ENCODE results near the gene SUCLG1.
A peak's percentile ranks its signal among the peaks of the same experiment; 100 is the strongest.

The SUCLG1 gene

GRCh38 chr2:84461310-84461709 is 2.2 kb upstream of the SUCLG1 start:
- DNase-seq (ENCODE audit: low read depth in 3 of 3) = no peak

- no peak for DNase-seq (ENCODE audit: low read depth in 3 of 3)
Observed at GRCh38 chr2:84460670-84461069, 1.6 kb upstream of the SUCLG1 start.

- DNase-seq (ENCODE audit: low read depth in 3 of 3) = no peak
Observed at GRCh38 chr2:84459944-84460429, 907 bp upstream of the SUCLG1 start.

GRCh38 chr2:84458551-84459017 is 496 bp downstream of the SUCLG1 start:
- DNase-seq (ENCODE audit: low read depth in 3 of 3) = peak in 1 of 3 experiments; percentile 11

GRCh38 chr2:84457686-84458085 is 1.4 kb downstream of the SUCLG1 start:
- DNase-seq (ENCODE audit: low read depth in 3 of 3) = no peak

GRCh38 chr2:84456156-84456555 is 2.9 kb downstream of the SUCLG1 start:
- no peak for DNase-seq (ENCODE audit: low read depth in 3 of 3)

GRCh38 chr2:84454581-84454980 is 4.5 kb downstream of the SUCLG1 start:
- no peak for DNase-seq (ENCODE audit: low read depth in 3 of 3)

GRCh38 chr2:84452624-84453023 is 6.5 kb downstream of the SUCLG1 start:
- no peak for DNase-seq (ENCODE audit: low read depth in 3 of 3)

- DNase-seq (ENCODE audit: low read depth in 3 of 3) = no peak
Observed at GRCh38 chr2:84451579-84451978, 7.5 kb downstream of the SUCLG1 start.

GRCh38 chr2:84450288-84451227 is 8.5 kb downstream of the SUCLG1 start:
- DNase-seq (ENCODE audit: low read depth in 3 of 3) = no peak

- DNase-seq (ENCODE audit: low read depth in 3 of 3) = no peak
Observed at GRCh38 chr2:84449711-84450110, 9.4 kb downstream of the SUCLG1 start.

GRCh38 chr2:84449055-84449454 is 10.0 kb downstream of the SUCLG1 start:
- DNase-seq (ENCODE audit: low read depth in 3 of 3) = no peak

GRCh38 chr2:84443477-84443876 is 15.6 kb downstream of the SUCLG1 start:
- no peak for DNase-seq (ENCODE audit: low read depth in 3 of 3)

GRCh38 chr2:84442888-84443287 is 16.2 kb downstream of the SUCLG1 start:
- DNase-seq (ENCODE audit: low read depth in 3 of 3) = no peak

GRCh38 chr2:84441505-84441904 is 17.6 kb downstream of the SUCLG1 start:
- DNase-seq (ENCODE audit: low read depth in 3 of 3) = no peak

GRCh38 chr2:84441036-84441435 is 18.0 kb downstream of the SUCLG1 start:
- no peak for DNase-seq (ENCODE audit: low read depth in 3 of 3)

GRCh38 chr2:84435345-84436025 is 23.6 kb downstream of the SUCLG1 start:
- no peak for DNase-seq (ENCODE audit: low read depth in 3 of 3)

GRCh38 chr2:84429328-84429727 is 29.8 kb downstream of the SUCLG1 start:
- no peak for DNase-seq (ENCODE audit: low read depth in 3 of 3)

- DNase-seq (ENCODE audit: low read depth in 3 of 3) = no peak
Observed at GRCh38 chr2:84427235-84428138, 31.6 kb downstream of the SUCLG1 start.

- DNase-seq (ENCODE audit: low read depth in 3 of 3) = no peak
Observed at GRCh38 chr2:84425310-84425709, 33.8 kb downstream of the SUCLG1 start.

GRCh38 chr2:84424152-84424551 is 34.9 kb downstream of the SUCLG1 start:
- DNase-seq (ENCODE audit: low read depth in 3 of 3) = no peak

GRCh38 chr2:84421791-84422190 is 37.3 kb downstream of the SUCLG1 start:
- no peak for DNase-seq (ENCODE audit: low read depth in 3 of 3)
